Measurements from ENCODE around the gene CDK16. TPM values are rescaled to one million over a fixed set of nuclear protein-coding genes. Genes with fewer than 3 reads are reported as not detected.

The CDK16 gene
- total RNA-seq, 1 experiment from 2014 or later, result 129 TPM

DNA sequence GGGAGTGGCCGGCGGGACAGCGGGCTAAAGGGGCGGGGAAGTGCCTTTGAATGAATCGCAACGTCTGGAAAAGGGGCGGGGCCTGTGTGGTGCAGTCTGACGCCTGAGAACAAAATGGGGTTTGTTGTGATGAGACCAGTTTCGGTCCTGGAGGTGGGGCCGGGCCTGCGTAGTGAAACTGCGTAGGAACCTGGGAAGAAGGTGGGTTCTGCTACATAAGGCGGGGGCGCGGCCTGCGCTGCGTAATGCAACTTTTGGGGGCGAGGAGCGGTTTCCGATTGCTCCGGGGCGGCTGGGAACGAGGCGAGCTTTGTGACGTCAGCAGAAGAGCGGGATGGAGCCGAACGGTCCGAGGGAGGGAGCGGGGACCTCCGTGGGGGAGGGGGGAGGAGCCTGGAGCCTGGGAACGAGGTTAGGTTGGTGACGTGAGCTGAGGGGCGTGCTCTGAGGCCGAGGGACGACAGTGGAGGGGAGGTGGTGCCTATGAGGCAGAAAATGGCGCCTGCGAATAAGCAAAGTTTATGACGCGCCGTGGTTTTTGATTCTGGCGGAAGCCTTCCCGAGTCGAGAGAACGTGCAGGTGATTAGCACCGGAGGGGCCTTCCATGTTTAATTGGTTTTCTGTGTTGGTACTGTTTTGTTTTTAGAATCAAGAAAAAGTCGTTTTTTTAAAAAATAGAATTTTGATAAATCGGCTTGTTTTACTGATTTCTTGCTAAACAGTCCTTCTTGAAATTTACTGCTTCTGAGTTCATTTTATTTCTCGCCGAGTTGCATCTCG, 15.0 kb downstream of the CDK16 start:
- TF ChIP-seq, protein P1, sequence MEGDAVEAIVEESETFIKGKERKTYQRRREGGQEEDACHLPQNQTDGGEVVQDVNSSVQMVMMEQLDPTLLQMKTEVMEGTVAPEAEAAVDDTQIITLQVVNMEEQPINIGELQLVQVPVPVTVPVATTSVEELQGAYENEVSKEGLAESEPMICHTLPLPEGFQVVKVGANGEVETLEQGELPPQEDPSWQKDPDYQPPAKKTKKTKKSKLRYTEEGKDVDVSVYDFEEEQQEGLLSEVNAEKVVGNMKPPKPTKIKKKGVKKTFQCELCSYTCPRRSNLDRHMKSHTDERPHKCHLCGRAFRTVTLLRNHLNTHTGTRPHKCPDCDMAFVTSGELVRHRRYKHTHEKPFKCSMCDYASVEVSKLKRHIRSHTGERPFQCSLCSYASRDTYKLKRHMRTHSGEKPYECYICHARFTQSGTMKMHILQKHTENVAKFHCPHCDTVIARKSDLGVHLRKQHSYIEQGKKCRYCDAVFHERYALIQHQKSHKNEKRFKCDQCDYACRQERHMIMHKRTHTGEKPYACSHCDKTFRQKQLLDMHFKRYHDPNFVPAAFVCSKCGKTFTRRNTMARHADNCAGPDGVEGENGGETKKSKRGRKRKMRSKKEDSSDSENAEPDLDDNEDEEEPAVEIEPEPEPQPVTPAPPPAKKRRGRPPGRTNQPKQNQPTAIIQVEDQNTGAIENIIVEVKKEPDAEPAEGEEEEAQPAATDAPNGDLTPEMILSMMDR (IDR thresholded peaks at IDR 0.05; ENCODE audit: insufficient read depth in 1 of 2, low read depth in 1 of 2, low read length in 1 of 2, severe bottlenecking in 1 of 2, unreplicated experiment in 1 of 2), result no peak
- intact Hi-C loops (cut with micrococcal nuclease; ENCODE audit: unreplicated experiment), result loop anchor here (1.0 to 2.0 kb wide), 2 partner anchors 15 to 79 kb away; partner anchors contain the start of gene CDK16
- peak overlapping the region; percentile 88 for H3K4me3 Mint-ChIP-seq (ENCODE audit: unreplicated experiment)
- no peaks in the 10 kb centered on the region for H3K27me3 Mint-ChIP-seq (ENCODE audit: insufficient read depth, unreplicated experiment)
- CTCF ChIA-PET, result interaction anchor here (1.1 kb wide), 1 partner anchor 79 kb away, joined by 7 read pairs; no protein-coding TSS in a partner anchor
- no peaks in the 10 kb centered on the region for H3K4me1 ChIP-seq
- peak overlapping the region; percentile 73 for H3K4me3 ChIP-seq (ENCODE audit: low read depth, low read length)
- no peaks in the 10 kb centered on the region; the same call in 1 of the 2 replicates for H3K36me3 ChIP-seq (ENCODE audit: control insufficient read depth, insufficient read depth, low read length)
- no TSS peak for BruUV-seq (replicated peaks)
- peaks cover 33% of the 10 kb centered on the region for H3K36me3 Mint-ChIP-seq (ENCODE audit: insufficient read depth, unreplicated experiment)
- peak; percentile 93 to 96 for DNase-seq
- peak overlapping the region; percentile 99 for H3K27ac Mint-ChIP-seq (ENCODE audit: unreplicated experiment)
- POLR2A ChIA-PET, result interaction anchor here (0.5 to 1.5 kb wide), 12 partner anchors 15 to 322 kb away, joined by 3 to 35 read pairs (median 5); partner anchors contain the start of genes CDK16, NDUFB11 and RBM10
- H3K9me3 ChIP-seq, result no peaks in the 10 kb centered on the region
- no peaks in the 10 kb centered on the region for H3K9me3 Mint-ChIP-seq (ENCODE audit: unreplicated experiment)
- H3K27me3 ChIP-seq (replicated peaks; ENCODE audit: control insufficient read depth, insufficient read depth, low read length), result no peaks in the 10 kb centered on the region
- H3K4me1 Mint-ChIP-seq (ENCODE audit: low read depth, unreplicated experiment), result peaks cover 14% of the 10 kb centered on the region

DNA sequence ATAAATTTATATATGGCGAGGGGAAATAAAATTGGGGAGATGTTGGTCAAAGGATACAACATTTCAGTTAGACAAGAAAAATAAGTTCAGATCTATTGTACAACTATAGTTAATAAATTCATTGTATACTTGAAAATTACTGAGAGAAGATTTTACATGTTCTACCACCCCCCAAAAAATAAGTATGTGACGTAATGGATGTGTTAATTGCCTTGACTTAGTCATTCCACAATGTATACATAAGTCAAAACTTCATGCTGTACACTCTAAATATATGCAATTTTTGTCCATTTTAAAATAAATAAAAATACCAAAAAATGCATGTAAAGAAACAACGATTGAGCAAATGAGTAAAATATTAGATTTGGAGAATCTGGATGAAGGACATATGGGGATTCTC, 16.1 kb downstream of the CDK16 start:
- Mint-ChIP-seq H3K4me3 (ENCODE audit: unreplicated experiment) (no peak overlapping the region), H3K27me3 (ENCODE audit: insufficient read depth, unreplicated experiment) (no peaks in the 10 kb centered on the region), H3K4me1 (ENCODE audit: low read depth, unreplicated experiment) (peaks cover 14% of the 10 kb centered on the region), H3K9me3 (ENCODE audit: unreplicated experiment) (no peaks in the 10 kb centered on the region), H3K27ac (ENCODE audit: unreplicated experiment) (peak overlapping the region; percentile 99), H3K36me3 (ENCODE audit: insufficient read depth, unreplicated experiment) (peaks cover 31% of the 10 kb centered on the region)
- CTCF ChIA-PET, result no interaction called here
- no TSS peak for BruUV-seq (replicated peaks)
- H3K27me3 ChIP-seq (replicated peaks; ENCODE audit: control insufficient read depth, insufficient read depth, low read length), result no peaks in the 10 kb centered on the region
- no peaks in the 10 kb centered on the region for H3K4me1 ChIP-seq
- intact Hi-C loops (cut with micrococcal nuclease; ENCODE audit: unreplicated experiment), result no loop called here
- TF ChIP-seq, protein P1 (IDR thresholded peaks at IDR 0.05; ENCODE audit: insufficient read depth in 1 of 2, low read depth in 1 of 2, low read length in 1 of 2, severe bottlenecking in 1 of 2, unreplicated experiment in 1 of 2), result no peak
- no peak overlapping the region; the same call in 1 of the 2 replicates for H3K4me3 ChIP-seq (ENCODE audit: low read depth, low read length)
- no peak for DNase-seq
- POLR2A ChIA-PET, result no interaction called here
- no peaks in the 10 kb centered on the region for H3K36me3 ChIP-seq (ENCODE audit: control insufficient read depth, insufficient read depth, low read length)
- H3K9me3 ChIP-seq, result no peaks in the 10 kb centered on the region

DNA sequence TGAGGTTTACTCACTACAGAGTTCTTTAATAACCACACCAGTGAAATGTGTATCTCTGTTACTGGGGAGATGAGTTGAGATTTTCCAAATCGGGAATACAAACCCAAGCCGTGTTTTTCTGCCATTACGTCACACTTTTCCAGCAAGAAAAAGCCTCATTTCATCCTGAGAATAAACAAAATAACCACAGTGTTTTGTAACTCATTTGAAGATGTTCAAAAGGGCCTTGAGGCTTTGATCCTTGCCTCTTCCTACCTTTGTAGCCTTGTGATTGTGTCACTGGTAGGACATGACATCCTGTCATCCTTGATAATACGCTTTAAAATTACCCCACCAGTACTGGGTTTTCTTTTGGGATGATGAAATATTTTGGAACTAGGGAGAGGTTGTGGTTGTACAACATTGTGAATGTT, 17.2 kb downstream of the CDK16 start:
- POLR2A ChIA-PET, result no interaction called here
- Histone ChIP-seq H3K36me3 (ENCODE audit: control insufficient read depth, insufficient read depth, low read length) (no peaks in the 10 kb centered on the region; the same call in 1 of the 2 replicates), H3K4me3 (ENCODE audit: low read depth, low read length) (no peak overlapping the region), H3K9me3 (no peaks in the 10 kb centered on the region), H3K4me1 (no peaks in the 10 kb centered on the region), H3K27me3 (replicated peaks; ENCODE audit: control insufficient read depth, insufficient read depth, low read length) (no peaks in the 10 kb centered on the region)
- H3K4me3 Mint-ChIP-seq (ENCODE audit: unreplicated experiment), result no peak overlapping the region
- CTCF ChIA-PET, result no interaction called here
- H3K4me1 Mint-ChIP-seq (ENCODE audit: low read depth, unreplicated experiment), result peaks cover 7% of the 10 kb centered on the region
- H3K36me3 Mint-ChIP-seq (ENCODE audit: insufficient read depth, unreplicated experiment), result peaks cover 28% of the 10 kb centered on the region
- no peak overlapping the region for H3K27ac Mint-ChIP-seq (ENCODE audit: unreplicated experiment)
- intact Hi-C loops (cut with micrococcal nuclease; ENCODE audit: unreplicated experiment), result no loop called here
- H3K9me3 Mint-ChIP-seq (ENCODE audit: unreplicated experiment), result no peaks in the 10 kb centered on the region
- H3K27me3 Mint-ChIP-seq (ENCODE audit: insufficient read depth, unreplicated experiment), result no peaks in the 10 kb centered on the region
- no TSS peak for BruUV-seq (replicated peaks)
- TF ChIP-seq, protein P1 (IDR thresholded peaks at IDR 0.05; ENCODE audit: insufficient read depth in 1 of 2, low read depth in 1 of 2, low read length in 1 of 2, severe bottlenecking in 1 of 2, unreplicated experiment in 1 of 2), result no peak
- DNase-seq, result no peak
